B cell (primary cell): Measurements from ENCODE around the gene TMEM109.

ENCODE experiments used
- EZH2 ChIP-seq: IDR thresholded peaks from 2 replicates; pipeline ENCODE4 v1.6.1; 2012; ENCODE audit warnings: borderline replicate concordance, low read depth, mild to moderate bottlenecking, moderate library complexity, low read length; ENCODE audit not compliant: insufficient read depth, poor library complexity, severe bottlenecking
- TF ChIP-seq, protein P1 (sequence below): fragments of 200-600 bp; IDR thresholded peaks from one replicate; pipeline ENCODE4 v1.8.0; 2022; ENCODE audit warnings: antibody characterized with exemption, mild to moderate bottlenecking

GRCh38 chr11:60921259-60921658 lies 7.3 kb downstream of the TMEM109 start:
- TF ChIP-seq, protein P1, sequence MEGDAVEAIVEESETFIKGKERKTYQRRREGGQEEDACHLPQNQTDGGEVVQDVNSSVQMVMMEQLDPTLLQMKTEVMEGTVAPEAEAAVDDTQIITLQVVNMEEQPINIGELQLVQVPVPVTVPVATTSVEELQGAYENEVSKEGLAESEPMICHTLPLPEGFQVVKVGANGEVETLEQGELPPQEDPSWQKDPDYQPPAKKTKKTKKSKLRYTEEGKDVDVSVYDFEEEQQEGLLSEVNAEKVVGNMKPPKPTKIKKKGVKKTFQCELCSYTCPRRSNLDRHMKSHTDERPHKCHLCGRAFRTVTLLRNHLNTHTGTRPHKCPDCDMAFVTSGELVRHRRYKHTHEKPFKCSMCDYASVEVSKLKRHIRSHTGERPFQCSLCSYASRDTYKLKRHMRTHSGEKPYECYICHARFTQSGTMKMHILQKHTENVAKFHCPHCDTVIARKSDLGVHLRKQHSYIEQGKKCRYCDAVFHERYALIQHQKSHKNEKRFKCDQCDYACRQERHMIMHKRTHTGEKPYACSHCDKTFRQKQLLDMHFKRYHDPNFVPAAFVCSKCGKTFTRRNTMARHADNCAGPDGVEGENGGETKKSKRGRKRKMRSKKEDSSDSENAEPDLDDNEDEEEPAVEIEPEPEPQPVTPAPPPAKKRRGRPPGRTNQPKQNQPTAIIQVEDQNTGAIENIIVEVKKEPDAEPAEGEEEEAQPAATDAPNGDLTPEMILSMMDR: no peak
- no peak for TF ChIP-seq EZH2
